CD4-positive, alpha-beta T cell treated with Interleukin-15 for 1 hour (primary cell): ENCODE measurements around the gene MARCHF3.
A peak's percentile ranks its signal among the peaks of the same experiment; 100 is the strongest.

Experiments used
- DNase-seq: peaks from one replicate; pipeline ENCODE4 v3.0.0-alpha.2; 2020

The MARCHF3 gene

DNA sequence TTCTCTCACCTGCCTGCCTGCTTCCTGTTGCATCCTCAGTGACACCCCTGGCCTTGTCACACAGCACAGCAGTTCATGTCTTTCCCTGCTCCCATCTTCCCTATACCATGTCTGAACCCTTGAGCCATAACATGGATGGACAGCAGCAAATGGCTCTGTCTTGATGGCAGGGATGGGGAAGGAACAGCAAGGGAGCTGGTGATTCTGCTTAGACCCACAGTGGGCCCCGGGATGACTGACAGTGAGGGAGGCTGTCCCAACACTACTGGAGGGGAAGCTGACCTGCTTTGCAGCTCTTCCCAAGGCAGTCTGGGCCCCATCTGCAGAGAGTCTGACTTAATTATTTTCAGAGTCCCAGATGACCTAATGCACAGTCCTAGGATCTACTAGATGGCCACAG lies 48.2 kb downstream of the MARCHF3 start:
- DNase-seq = no peak

DNA sequence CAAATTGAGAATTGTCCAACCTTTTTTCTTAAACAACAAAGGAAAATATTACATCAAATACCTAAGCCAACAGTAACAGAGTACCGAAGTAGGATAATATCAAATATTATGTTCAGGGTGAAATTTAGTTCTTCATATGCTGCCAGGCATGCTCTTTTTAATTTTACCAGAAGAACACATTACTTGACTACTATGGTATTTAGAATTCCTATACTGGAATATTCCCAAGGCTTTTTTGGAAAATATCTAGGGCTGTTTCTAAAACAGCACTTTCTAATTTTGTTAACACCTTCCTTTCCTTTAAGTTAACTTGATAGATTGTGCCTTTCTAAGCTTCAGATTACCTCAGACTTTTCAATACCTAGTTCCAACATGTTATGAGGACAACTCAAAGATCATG lies 48.7 kb downstream of the MARCHF3 start:
- no peak for DNase-seq

DNA sequence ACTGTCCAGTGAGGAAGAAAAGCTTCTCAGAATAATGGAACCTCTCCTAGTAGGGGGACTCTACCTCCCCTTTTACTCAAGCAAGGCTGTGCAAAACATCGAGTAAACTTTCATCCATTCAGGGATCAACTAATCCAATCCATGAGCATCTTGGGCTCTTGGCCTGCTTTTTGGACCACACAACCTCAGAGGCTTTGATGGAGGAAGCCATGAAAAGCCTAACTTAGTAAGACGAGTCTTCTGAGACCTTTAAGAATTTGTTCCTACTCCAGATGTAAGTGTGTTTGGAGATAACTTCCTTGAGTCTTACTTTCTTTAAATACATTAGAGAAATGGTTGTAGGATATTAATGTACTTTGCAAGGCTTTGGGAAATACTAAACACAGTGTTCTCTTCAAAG lies 49.1 kb downstream of the MARCHF3 start:
- DNase-seq = no peak

DNA sequence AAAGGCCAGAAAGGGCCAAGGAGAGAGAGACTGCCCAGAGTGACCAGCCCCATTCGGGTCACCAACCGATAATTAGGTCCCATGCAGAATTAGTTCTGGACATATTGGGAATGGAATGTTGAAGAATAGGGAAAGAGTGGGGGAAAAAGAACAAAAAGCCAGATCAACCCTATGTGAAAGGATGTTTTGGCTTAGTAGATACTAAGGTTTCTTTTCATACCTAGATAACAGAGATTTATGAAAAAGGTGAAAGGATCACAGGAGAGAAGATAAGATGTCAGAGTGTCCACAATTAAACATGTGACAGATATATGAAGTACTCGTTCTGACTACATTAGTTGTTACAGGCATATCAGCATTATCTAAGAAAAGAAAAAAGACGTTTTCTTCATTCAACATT lies 52.1 kb downstream of the MARCHF3 start:
- DNase-seq = no peak

DNA sequence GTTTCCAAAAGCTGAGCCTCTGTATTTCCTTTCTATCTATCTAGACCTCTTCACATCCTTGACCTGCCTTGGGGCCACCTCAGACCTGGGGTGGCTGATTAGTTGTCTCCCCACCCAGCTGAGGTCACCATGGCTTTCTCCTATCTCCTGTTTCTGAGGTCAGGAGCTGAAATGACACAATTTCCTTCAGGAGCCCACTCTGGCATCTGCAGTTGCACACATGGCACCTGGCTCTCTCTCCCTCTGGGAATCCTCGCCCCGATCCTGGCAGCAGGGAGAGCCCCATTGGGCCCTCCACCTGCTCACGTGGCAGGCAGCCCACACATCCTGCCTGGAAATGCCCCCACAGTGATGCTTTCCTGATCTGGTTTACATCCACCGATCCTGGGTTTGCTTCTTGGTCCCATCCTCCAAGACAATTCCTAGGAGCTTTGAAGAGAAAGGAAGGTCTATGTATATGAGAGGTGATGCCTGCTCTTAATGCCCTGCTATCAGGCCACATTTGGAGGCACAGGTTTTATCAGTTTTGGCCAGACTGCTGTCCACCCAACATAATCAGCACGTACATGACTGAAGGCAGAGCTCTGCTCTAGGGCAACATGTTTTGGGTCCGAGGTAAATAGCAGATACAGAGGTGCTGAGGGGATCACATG lies 53.7 kb downstream of the MARCHF3 start:
- no peak for DNase-seq

DNA sequence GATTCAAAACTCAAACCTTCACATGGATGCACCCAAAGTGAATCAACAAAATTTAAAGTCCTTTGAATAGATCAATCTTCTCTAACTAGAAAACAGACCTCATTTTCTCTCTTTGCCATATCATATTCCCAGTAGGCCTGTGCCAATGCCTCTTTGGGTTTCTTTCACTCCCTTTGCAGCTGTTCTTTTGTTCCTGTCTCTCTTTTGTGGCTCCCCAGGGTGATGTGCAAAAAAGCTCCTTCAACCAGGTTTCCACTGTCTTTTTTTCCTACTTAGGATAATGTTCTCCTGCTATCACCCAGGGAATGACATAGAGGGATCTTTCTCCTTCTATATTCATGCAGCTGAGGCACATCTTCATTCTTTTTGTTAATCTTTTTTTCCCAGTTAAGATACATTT lies 54.6 kb downstream of the MARCHF3 start:
- DNase-seq = no peak

DNA sequence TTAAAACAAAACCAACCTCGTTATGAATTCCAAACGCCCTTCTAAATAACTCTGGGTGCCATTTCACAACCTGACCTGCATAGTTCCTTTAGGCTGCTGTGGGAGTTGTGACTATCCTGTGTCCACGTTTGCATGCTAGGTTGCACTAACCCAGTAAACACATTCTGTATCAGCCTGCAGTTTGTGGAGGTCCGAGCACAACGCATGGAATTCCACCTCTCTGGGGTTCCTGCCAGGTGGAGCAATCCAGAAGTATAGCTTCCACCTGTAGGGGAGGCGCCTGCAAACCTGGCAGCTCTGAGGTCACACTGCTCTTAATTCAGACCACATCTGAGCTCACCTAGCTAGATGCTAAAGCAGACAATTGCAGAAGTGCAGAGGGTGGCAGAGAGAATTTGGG lies 57.2 kb downstream of the MARCHF3 start:
- no peak for DNase-seq

DNA sequence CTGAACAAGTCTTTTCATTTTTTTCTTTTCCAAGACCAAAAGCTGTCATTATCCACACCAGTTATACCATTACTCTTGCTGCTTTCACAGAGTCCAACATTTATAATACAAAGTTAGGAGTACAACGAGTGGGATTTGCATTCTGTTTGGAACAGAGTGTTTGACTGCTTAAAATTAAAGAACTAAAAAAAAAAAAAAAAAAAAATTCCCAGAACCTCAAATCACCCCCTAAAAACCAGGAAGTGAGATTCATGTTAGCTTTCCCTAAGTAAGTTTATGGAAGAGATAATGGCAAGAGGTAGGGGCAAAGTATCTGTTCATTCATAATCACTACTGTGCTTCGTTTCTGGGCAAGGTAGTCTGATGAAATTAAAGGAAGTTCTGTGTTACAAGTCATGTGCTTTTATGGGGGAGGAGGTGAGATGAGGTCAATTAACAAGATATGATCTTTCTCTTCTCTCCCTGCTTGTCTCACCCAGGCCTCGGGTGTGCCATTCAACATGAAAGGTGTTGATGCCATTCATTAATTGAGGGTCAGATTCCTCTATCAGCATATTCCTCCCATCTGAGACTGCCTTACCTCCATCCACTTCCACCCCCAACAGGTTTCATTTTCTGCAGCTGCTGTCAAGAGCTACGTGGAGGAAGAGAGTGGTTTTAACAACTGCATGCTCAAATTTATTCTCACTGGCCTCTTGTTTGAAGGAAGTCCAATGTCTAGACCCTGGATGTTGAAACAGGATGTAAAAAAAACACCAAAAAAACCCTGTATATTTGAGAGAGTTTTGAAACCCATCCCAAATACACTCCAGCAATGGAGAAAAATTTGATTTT lies 58.1 kb downstream of the MARCHF3 start:
- peak; percentile 47 for DNase-seq

DNA sequence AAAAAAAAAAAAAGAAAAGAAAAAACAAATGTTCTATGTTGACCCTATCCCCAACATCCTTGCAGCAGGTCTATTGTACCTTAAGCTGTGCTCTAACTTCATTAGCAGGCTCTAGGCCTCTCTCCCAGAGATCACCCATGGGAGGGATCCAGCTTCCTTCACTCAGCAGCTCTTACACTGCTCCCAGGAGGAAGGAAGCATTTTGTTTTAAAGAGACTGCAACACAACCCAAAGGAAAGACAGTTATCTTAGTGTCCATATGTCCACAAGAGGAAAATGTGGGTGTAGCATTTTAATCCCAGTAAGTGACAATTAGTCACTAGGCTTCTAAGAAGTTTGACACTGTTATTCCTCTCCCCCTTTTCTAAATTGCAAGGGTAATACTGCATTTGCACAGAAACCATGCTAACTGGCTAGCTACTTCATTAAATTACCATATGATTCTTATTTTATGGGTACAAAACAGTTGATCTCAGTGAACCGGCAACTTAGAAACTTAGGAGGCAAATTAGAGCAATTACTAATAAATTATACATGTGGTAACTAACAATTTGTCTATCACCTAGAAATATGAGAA lies 58.8 kb downstream of the MARCHF3 start:
- no peak for DNase-seq

DNA sequence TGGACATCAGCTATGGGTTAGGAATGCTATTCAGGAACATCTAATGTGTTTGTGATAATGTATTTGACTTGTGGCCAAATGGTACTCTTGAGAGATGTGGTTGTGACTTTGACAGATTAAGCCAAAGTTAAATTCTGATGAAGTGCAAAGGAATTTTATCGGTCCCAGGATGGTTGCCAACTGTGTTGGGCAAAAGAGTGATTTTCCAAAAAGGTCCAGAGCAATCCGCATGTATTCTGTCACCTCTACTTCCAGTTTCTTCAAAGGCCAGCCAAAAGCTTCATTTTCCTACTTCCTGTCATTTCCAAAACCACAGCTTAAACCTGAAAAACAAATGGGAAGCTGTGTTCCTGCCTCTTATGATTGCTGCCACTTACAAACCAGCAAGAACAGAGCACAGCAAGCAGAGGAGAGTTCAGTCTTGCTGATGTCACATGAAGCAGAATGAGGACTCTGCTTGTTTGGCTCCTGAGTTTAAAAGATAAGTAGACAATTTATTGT lies 59.8 kb downstream of the MARCHF3 start:
- DNase-seq = no peak

DNA sequence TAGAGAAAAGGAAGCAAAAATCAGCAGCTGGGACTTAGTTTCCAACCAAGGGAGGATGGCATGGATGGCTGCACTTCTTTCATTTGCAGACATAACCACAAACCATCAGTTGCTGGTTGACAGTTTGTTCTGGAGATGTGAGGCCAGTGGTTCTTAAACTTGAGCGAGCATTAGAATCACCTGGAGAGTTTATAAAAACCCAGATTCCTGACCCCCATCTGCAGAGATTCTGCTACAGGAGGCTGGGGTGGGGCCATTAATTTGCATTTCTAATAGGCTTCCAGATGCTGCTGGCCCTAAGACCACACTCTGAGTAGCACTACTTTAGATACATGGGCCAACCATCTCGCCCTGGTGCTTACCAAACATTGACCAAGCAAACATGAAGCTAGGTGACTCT lies 60.8 kb downstream of the MARCHF3 start:
- no peak for DNase-seq

DNA sequence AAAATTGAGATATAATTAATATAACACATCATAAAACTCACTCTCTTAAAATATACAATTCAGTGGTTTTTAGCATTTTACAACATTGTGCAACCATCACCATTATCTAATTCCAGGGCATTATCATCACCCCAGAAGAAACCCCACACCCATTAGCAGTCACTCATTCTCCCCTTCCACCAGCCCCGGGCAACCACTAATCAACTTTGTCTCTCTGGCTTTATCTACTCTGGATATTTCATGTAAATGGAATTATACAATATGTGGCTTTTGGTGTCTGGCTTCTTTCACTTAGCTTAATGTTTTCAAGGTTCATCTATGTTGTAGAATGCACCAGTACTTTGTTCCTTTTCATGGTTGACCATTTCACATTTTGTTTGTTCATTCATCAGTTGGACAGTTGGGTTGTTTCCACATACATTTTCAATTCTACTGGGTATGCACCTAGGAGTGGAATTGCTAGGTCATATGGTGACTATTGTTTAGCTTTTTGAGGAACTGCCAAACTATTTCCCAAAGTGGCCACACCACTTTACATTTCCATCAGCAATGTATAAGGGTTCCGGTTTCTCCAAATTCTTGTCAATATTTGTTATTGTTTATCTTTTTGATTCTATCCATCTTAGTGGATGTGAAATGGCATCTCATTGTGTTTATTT lies 62.4 kb downstream of the MARCHF3 start:
- no peak for DNase-seq

DNA sequence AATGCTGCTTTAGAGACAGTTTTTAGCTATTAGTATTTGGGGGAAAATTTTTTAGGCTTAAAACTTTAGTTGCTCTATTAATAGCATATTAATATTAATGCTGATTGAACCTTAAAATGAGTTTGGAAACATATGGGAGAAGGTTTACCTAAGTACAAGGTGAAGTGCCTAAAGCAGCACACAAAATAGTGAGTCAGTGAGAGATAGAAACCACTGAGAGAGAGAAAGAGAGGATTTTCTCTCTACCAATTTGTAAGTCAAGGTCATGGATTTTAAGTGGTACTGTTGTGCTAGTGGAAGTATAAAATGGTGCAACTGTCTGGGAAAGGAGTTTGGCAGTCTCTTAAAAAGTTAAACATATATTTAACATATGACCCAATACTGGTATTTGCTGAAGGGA lies 64.9 kb downstream of the MARCHF3 start:
- no peak for DNase-seq

DNA sequence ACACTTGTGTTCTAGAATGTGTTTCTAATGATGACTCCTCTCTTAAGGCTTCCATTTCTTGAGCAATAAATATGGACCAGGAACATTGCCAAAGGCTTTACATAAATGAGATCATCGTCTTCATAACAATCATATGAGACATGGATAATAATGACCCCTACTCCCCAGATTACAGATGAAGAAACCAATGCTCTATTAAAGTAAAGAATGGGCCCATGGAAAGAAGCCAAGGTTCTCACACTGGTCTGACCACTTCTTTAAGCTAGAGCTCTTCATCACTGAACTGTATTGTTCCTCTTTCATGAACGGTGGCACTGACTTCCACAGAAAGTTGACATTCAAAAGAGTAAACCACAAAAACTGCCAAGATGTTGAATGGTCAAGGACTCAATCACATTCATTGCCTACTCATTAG lies 65.3 kb downstream of the MARCHF3 start:
- no peak for DNase-seq

DNA sequence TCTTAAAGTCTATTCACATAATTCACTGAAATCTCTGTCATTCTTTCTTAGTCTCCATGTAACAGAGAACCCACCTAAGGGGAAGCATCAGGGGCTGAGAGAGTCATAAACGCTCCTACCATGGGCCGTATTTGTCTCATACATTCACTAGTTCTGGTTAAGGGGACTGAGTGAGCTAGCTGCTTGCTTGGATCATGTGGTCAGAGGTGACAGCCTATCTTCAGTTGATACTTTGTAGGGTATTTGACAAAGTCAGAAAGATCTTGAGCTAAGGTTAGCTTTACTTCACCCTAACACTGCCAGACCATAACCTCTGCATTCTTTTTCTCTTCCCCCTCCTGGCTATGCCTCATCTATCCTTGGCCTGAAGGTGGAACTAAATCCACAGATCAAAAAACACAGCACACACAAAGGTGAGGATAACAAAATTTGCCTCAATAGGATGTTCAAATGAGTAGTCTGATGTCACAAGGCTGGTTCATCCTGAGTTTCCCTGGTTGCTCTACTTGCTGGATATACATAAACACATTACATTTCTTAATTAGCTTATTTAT lies 66.5 kb downstream of the MARCHF3 start:
- DNase-seq = no peak

DNA sequence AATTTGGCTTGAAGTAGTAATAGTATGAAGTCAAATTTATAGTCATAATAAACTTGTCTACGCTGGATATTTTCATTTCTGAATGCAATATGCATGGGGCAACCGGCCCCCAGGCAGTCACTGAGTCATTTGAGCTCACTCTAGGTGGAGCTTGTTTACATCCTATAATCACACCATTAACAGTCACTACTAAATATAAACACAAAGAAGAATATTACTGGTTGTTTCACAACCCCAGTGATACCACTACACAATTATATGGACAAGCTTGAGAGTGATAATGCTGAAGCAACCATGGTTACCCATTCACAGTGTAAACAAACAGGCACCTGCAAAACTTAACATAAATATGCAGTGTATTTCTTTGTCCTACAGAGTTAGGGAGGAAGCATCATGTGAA lies 68.7 kb downstream of the MARCHF3 start:
- DNase-seq = no peak

DNA sequence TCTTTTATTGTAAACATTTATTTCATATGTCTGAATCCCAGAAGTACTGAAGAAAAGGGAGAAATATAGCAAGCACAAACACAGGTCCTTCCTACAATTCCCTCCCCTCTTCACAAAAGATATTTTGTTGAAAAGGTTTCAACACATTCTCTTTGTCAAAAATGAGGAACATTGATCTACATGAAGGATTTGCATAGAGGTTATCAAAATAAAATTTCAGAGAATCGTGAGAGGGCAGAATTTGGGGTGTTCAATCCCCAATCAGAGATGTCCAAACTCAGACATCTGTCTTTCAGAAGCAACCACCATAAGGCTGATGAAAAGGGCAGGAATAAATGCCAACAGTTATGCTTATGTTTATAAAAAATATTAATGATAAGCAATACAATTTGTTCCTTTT lies 69.2 kb downstream of the MARCHF3 start:
- no peak for DNase-seq

DNA sequence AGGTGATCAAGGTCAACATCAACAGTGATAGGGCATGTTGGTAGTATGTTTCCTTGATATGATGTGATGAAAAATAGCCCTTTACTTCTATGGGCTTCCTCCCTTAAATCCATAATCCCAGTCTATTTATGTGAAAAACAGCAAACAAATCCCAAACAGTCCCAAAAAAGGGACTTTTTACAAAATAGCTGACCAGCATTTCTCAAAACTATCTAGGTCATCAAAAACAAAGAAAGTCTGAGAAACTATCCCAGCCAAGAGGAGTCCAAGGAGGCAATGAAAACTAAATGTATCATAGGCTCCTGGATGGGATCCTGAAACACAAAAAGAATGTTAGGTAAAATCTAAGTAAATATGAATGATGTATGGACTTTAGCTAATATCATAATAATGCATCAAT lies 71.2 kb downstream of the MARCHF3 start:
- DNase-seq = no peak

DNA sequence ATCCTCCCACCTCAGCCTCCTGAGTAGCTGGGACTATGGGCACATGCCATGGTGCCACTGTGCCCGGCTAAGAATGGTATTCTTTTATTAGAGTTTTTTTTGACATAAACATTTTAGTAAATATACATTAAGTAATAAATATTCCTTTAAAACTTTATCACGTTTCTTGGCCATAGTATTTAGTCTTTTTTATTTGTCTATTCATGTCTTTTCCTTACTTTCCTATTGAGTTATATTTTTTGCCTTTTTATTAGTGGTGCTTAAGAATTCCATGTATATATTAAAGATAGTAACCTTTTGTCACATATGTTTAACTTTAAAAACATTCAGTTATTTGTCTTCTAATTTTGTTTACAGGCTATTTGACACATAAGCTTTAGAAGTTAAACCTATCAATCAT lies 73.4 kb downstream of the MARCHF3 start:
- DNase-seq = no peak

DNA sequence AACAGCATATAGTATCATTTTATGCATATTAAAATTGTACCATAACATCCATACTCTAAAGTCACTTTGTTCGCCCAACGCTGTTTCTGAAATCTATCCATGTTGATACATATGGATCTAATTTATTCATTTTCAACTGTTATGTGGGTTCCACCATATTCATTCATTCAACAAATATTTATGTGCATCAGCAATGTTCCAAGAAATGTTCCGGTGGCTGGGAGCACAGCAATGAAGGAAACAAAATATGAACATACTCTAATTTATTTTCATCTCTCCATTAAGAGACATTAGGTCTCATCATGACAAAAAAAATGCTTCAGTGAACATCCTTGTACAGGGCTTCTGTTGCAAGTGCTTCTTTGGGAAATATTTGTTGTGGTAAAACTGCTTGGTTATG lies 75.4 kb downstream of the MARCHF3 start:
- DNase-seq = no peak

DNA sequence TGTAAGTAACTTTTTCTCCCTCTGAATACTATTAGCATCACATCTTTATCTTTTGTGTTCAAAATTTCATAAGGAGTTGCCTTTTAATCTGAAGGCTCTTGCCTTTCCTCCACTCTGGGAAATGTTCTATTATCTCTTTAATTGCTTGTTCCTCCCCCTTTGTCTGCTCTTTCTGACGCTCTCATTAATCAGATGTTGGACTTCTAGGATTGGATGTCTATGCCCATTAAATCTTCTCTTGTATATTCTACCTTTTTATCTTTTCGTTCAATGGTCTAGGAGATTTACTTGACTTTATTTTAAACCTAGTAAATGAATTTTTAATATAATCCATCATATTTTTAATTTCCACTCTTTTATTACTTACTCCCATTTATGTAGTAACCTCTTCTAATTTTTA lies 76.7 kb downstream of the MARCHF3 start:
- no peak for DNase-seq

DNA sequence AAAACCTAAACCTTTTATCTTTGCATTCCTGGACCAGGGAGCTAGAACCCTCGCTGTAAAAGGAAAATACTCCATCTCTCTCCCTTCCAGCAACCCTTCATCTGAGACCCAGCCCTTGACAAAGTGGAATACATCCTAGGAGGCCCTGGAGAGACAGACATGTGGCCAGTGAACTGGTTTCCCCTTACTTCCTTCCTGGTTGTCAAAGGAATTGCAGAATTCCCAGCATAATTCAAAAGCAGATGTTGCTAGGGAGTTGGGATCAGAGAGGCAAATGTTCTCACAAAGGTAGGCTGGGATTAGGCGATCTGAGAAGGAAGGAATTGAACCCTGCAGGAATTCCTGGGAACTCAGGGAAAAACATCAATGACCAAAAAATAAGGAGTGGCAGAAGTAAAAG lies 80.9 kb downstream of the MARCHF3 start:
- no peak for DNase-seq

DNA sequence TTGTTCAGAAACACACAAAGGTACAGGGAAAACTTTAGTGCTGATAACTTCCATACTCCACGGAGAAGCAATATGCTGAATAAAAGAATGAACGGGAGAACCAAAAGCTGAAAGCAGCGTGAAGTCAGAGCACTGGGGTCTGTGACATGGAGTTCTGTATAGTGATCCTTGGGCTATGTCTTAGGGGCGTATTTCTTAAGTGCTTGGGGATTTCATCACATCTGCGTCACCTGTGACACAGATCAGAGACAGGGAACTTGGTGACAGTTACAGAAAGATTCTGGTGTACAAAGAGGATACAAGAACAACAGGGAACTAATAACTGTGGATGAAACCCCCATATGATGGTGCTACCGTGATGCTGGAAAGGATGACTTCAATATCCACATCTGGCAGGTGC lies 81.9 kb downstream of the MARCHF3 start:
- no peak for DNase-seq

DNA sequence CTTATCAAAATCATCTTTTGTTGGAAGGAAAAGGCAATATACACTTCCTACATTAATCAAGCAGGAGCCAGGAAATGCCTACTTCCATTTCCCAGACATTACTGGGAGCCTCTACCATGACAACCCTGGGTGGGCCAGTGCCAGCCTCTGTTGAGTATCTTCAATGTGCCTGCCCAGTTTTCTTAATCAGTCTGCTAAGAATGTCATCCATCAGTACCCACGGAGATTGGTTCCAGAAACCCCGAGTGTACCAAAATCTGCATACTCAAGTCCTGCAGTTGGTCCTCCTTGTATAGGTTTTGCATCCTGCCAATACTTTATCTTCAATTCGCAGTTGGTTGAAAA lies 82.4 kb downstream of the MARCHF3 start:
- no peak for DNase-seq
